Measurements from ENCODE around the gene TBX1.

Gene TBX1

DNA sequence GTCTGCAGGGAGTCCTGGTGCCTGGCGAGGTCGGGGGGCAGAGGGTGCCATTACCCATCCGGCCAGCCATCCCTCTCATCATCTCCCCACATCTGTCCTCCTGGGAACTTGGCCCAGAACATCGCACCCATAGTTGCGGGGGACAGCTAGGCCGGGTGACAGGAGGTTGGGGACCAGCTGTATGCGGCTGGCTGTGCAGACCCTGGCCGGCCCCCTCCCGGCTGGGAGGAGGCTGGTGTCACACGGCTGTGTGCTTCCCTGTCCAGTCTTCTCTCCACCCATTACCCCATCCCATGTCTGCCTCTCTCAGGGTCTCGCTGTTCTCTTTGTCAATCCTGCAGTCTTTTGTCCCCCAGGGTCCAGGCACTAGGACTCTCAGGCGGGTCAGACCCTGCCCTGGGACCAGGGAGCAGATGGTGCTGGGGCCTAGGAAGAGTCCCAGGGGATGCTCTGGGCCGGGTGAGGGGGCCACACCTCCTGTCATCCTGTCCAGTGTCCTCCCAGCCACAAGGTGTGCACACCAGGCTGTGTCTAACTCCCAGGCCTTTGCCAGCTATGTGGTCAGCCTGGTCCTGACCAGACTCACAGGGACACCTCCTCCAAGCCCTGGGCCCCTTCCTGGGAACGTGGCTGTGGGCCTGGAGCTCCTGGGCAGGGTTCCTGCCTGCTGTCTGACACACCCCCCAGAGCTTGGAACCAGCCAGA lies 6.4 kb upstream of the TBX1 start:
- no peak for DNase-seq

DNA sequence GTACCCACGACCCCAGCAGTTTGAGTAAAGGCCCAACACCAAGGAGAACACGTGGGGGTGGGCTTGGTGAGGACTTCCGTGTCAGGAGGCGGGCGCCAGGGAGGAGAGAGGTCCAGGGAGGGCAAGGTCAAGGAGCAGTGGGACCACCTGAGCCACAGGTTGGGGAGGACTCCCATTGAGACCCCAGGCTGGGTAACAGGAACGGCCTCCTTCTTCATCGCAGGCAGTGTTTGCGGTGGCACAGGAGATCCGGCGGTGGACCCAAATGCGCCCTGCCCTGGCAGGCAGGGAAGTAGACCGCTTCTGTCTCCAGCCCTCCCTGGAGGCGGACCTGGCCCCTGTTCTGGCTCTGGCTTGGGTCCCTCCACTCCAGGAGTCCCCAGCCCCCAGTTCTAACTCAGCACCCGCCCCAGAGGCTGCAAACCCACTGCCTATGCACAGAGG lies 5.9 kb upstream of the TBX1 start:
- no peak for DNase-seq

DNA sequence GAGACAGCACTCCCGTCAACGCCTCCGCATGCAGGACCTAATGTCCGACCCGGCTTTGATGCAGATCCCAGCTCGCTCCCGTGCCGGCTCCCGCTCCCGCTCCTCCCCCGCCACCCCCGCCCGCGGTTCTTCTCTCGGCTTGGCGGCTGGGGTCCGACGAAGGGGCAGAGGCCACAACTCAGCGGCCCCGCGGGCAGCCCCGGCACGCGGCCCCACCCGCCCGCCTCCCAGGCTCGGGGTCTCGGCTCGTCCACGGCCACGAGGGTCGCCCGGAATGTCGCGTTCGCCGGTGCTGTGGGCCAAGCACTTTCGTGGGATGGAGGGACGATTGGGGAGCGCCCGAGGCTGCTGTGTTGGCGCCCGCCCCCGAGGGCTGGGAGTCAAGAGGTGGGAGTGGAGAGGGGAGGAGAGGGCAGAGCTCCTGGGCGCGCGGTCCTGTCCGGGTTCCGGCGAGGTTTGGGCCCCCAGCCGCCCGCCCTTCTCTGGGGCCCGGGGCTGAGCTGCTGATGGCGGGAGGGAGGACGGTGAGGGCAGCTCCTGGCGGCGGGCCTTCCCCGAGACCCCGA lies 5.3 kb upstream of the TBX1 start:
- no peak for DNase-seq

DNA sequence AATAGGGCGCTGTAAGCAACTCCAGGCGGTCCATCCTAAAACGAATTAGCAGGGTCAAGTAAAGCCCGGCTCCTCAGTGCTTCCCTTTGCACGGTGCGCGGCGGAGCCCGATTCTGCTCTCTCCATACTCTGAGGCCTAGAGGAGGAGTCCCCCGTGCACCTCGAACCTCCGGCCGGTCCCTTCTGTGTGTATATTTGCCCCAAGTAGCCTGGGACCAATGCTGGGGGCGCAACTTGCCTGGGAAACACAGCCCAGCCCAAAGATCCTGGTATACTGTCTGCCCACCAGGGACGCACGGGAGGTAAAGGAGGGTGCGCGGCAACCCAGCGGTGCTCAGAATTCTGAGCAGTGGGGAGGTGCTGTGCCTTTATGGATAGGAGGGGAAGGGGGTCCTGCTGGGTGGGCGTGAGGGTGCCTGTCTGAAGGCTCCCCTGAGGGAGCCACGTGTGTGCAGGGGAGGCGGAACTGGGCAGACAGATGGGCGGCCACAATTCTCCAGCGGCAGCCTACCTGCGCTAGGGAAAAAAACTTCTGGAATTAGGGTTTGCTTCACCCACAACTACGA lies 4.8 kb upstream of the TBX1 start:
- DNase-seq: no peak

DNA sequence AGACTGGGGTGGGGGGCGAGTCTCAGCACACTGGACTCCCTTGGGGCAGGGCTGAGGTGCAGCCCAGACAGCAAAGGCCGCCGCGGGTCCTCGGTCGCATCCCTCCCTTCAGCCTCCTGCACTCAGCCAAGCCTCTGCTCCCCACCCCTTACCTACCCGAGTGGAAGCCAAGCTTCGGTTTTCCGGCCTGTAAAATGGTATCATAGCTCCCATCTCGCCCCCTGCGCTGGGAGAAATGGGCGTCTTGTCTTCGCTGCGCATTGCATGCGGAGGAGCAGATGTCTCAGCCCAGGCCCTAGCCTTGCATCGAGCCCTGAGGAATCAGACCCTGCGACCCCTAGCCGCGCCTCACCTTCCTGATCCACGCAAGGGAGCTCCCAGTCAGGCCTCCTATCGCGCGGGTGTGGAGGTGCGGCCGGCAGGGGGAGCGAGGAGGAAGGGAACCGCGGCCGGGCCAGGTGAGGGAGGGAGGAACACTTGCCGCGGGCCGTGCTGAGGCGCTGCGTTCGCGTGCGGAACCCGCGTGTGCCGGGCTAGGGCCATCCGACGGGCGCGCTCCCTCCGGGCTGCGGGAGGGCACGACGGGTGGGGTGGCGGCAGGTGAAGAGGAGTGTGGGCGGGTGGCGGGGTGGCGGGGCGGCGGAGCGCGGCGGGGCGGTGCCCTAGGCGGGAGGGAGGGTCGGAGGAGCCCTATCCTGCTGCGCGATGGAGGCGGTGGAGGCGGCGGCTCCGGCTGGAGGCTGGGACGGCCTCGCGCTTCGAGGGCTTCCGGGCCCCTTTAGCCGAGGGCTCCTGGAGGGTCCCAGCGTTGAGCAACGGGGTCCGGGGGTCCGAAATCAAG lies 4.1 kb upstream of the TBX1 start:
- DNase-seq: no peak

DNA sequence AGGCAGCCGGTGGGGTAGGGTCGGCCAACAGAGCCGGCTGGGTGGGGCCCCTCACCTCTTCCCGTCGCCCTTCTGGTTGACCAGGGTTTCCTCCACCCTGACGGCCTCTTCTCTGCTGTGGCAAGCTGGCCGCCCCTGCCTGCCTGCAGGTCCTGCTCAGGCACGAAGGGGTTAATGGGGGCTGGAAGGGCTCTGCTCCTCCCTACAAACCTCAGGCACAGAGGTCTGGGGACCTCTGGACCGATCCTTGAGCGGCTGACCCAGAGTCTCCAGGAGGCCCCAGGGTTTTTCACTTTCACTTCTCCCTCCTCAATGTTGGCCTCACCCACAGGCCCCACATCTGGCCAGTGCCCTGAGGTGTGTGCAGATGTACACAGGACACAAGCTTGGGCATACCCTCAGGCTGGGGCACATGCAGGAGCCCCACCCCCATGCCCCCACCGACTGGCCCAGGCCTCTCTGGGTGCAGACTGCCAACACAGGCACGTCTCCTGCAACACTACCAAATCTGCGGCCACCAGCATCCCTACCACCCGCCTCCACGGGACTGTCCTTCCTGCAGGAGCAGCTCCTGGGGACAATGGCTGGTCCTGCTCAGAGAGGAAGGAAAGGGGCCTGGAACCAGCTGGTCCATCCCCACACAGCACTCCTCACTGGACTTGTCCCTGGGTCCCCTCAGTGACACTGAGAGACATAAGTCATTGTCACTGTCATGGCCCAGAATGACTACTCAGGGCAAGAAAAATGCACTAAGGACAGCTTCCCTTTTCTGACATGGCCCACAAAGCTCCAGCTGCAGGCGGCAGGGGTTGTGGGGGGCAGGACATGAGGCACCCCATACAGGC lies 3.2 kb upstream of the TBX1 start:
- DNase-seq: no peak

DNA sequence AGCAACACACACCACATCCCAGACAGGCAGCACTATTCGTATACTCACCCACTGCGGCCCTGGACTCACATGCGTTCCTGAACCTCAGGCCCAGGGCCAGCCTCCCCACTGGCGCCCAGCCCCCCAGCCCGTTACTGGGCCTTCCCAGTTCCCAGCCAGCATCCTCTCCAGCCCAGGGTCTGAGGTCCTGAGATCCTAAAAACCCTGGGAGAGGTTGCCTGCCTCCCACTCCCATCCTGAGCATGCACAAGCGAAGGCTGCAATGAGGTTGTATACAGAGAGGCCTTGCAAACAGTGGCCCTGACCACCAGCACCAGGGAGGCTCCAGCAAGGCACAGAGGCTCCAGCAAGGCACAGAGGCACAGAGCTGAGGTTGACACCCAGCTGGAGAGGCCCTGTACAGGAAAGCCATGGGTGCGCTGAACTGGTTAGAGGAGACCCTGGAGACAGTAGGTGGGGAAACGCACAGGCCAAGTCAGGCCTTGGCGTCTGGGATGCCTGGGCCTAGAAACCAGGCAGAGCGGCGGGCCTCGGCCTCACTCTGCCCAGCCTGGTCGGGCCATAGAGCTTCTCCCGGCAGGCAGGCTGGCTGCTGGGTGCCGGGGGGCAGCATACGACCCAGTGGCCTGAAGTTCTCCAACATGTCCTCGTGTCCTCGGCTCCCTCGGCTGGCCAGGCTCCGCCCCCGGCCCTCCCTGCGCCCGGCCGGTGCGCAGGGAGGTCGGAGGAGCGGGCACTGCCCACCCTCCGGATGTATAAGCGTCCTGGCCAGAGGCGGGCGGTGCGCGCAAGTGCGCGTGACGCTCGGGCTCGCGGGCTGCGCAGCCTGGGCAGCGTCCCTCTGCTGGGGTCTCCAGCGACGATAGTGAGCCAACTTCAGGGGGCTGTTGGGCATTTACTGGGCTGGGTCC lies 2.3 kb upstream of the TBX1 start:
- no peak for DNase-seq

DNA sequence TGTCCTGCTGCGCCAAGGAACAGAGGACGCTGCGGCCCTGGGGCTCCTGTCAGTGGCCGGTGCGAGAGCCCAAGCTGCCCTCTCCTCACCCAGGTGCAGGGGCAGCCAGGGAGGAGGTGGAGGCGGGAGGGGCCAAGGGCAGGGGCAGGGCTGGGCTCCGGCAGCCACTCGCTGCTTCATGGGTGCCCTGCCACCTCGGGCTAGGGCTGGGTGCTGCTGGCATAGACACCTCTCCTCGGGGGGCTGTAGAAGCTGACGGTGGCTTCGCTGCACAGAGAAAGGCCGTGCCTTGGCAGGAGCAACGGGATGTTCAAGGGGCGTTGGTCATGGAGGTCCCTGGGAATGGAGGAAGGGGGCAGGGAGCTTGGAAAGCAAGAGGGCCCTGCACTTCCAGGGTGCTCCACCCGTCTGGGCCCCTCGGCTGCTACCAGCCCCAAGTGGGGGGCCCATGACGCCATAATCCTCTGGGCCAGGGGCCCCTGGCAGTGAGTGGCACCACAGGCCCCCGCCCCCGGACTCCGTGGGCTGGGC lies 1.6 kb upstream of the TBX1 start:
- DNase-seq: no peak

DNA sequence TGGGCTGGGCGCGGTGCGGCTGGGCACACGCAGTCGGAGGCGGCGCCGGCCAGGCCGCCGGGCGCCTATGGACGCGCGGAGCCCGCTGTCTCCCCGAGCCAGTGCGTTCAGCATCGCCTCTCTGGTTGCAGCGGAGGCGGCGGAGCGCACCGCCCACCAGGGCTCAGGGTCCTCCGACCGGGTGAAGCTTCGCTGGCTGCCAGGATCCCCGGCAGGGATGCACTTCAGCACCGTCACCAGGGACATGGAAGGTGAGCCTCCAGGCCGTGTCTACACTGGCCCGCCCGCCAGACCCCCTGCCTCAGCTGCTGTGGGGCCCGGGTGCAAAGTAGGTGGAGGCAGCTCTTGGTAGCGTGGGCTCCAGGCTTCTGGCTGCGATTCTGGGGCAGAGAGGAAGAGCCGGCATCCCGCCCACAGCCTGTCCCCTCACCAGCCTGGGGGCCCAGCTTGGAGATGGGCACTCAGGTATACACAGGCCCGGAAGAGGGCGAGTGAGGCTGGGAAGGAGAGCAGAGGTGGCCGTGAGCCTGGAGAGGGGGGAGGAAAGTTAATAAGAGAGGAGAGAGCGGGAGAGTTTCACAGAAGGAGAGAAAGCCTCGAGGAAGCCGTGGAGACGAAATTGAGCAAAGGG lies 1.0 kb upstream of the TBX1 start:
- no peak for DNase-seq

DNA sequence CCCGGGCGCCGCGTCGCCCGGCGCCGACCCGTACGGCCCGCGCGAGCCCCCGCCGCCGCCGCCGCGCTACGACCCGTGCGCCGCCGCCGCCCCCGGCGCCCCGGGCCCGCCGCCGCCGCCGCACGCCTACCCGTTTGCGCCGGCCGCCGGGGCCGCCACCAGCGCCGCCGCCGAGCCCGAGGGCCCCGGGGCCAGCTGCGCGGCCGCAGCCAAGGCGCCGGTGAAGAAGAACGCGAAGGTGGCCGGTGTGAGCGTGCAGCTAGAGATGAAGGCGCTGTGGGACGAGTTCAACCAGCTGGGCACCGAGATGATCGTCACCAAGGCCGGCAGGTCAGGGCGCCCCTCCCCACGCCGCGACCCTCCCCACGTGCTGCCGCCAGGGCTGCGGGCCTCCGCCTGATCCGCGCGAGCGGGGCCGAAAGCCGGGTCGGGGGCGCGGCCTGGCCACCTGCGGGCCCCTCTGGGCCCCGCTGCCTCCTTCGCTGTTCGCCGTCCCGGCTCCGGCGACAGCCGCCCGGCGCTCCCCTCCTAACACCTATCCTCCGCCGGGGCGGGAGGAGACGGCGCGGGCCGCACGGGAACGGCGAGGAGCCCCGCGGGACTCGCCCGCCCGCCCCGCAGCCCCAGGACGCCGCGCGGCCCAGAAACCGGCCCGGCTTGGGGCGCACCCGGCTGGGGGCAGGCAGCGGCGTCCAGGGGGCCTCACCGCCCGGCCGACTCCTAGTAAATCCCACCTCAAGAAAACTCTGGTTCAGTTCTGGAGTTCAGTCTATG lies 560 bp downstream of the TBX1 start:
- DNase-seq: no peak

DNA sequence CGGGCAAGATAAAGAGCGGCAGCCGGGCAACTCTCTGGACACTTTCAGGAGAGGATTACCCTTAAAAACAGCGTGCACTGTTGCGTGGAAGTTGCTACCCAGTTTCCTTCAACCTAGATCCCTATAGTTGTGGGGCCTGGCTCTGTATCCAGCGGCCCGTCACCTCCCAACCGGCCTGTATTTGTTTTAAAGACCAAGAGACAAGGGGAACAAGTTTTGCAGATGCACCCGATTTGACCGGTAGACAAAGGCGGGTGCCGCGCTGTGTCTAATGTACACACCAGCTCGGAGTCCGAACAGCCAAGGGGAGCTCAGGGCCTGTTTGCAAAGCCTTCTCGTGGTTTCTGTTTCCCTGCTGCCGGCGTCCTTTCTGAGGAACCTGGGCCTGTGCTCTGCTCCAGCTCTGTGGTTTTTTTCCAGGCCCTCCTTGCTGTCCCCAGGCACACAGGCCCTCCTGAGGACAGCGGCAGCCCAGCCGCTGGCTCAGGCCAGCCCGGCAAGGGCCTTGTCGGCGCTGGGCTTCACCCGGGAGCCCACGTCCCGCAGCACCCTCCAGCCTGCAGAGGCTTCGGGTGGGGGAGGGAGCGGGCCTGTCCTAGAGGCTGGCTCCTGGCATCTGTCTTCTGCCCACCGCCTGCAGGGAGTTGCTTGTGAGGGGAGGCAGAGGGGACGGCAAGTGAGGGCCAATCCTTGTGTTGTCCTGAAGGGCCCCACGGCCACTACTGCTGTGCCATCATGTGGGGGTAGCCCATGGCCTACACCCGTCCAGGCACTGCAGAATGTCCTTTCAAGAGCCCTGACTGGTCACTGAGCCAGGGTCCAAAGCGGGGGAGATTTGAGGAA lies 1.4 kb downstream of the TBX1 start:
- DNase-seq: no peak

DNA sequence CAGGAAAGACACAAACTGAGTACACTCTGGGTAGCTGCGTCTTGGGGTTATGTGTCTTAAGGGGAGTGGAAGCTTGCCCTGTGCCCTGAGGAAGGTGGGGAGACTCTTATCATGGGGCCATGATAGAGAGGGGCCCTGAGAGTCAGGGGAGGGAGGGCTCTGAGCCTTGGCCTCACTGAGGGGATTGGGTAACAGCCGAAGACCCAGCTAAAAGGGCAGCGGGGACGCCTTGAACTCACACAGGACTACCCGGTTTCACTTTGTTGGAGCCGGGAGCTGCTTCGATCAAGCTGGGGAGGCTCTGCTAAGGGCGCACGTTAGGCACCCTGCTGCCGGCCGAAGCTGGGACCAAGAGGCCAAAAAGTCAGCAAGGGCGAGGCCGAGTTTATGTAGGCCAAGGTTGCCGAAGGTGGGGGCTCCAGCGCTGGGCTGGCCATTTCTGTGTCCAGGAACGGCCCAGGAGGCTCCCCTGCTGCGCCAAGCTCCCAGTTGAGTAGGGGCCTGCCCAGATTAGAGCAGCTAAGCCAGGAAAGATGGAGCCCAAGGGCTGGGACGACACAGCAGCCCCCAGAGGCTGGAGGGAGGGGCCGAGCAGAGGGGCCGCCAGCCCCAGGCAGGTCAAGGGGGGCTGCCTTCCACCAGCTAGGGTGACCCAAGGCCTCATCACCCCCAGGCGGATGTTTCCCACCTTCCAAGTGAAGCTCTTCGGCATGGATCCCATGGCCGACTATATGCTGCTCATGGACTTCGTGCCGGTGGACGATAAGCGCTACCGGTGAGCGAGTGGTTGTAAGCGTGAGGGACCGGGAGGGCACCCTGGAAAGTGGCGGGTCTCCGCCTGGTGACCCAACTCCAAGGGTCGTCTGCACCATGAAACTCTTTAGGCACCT lies 2.2 kb downstream of the TBX1 start:
- no peak for DNase-seq

DNA sequence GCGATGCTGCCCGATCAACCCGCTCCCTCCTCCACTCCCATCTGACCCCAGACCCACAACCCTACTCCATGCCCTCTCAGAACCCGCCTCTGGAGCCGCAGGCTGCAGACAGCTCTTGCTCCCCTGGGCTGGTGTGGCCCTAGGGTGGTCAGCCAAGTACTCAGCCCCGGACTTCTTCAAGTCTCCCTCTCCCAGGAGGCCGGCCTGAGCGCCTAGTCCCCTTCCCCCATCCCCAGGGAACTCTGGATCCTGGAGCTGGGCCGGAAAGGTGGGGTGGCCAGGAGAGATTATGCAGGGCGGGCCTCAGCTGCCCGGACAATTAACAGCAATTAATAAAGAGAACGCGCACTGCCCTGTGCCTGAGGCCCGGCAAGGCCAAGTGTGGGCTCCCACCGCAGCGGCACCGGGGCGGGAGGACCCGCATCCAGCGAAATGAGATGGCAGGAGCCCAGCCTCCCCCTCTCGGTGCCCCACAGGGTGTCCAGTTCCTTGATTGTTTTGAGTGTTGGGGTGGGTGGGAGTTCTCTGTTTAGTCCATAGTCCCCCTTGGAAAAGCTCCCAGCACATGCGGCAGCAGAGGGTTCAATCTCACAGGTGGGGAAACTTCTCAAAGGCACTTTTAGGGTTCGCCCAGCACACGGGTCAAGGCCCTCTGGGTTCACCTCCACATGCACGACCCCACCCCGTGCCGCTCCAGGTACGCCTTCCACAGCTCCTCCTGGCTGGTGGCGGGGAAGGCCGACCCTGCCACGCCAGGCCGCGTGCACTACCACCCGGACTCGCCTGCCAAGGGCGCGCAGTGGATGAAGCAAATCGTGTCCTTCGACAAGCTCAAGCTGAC lies 3.1 kb downstream of the TBX1 start:
- DNase-seq: no peak

DNA sequence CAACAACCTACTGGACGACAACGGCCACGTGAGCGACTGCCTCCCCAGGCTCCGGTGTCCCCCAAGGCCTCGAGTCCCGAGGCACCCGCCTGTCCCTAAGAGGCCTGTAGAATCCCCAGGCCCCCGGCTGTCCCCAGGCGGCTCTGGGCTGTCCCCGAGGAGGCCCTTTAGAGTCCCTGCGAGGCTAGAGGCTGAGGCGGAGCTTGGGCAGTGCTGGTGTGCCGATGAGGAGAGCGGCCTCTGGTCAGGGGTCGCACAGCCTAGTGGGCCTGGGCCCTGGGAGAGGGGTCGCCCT lies 3.7 kb downstream of the TBX1 start:
- DNase-seq: no peak

DNA sequence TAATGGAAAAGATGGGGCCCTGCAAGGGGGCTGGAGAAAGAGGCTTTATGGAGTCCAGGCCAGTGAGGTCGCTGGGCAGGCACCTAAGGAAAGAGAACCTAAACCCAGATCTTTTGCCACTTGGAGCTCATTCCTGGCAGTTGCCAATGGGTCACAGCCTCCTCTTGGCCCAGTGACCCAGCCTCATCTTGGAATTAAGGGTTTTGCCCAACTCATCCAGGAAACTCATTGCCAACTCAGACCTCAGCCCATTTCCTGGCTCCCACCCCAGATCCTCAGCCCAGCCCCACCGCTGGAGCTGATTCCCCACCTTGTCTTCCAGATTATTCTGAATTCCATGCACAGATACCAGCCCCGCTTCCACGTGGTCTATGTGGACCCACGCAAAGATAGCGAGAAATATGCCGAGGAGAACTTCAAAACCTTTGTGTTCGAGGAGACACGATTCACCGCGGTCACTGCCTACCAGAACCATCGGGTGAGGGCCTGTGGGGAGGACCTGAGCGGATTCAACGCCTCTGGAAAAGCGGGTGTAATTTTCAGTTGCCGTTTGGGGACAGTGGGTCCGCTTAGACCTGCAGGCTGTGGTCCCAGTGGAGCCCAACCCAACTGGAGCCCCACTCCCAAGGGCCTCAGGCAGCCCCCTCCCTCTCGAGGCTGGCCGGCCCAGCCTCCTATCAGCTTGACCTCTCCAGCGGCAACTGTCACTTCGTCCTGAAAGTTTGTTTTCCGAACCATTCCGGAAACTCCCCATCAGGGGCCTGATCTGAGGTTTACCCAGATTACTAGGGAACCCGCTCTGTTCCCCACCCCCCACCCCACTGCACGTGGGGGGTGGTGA lies 4.3 kb downstream of the TBX1 start:
- DNase-seq: no peak

DNA sequence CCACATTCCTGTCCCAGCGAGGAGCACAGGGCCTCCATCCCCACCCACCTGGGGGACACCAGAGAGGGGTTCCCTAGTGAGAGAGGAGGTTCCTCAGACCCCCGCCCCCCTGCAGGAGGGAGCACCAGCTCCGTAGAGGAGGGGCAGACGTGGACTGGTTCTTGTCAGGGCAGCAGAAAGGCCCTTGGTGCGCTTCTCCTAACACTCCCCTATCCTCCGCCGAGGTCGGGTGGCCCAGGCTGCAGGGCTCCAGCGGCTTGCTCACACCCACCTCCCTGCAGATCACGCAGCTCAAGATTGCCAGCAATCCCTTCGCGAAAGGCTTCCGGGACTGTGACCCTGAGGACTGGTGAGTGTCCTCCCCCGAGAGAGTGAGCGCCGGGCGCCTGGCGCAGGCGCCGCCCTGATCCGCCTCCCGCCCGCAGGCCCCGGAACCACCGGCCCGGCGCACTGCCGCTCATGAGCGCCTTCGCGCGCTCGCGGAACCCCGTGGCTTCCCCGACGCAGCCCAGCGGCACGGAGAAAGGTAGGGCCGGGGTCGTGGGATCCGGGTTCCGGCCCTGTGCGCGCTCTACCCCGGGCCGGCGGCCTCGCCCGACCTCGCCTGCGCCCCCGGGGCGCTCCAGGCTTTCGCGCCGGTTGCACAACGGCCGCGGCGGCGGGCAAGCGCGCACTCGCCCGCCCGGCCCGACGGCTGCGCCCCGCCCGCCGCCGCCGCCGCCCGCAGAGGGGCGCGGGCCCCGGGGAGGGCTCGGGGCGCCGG lies 5.1 kb downstream of the TBX1 start:
- no peak for DNase-seq

Measured in NCI-H524 treated with DMSO at 0.1 percent for 48 hours (cell line).